Upper lobe of left lung (tissue), 6 donors: ENCODE results near the gene SMPD3. TPM values are rescaled to one million over a fixed set of nuclear protein-coding genes. Genes with fewer than 3 reads are reported as not detected.

ENCODE experiments used
- ATAC-seq, 2 donors: fragments of 200-7000 bp; cut with Tn5 transposase; one replicate each; pipeline ENCODE4 v1.9.1; 2022; ENCODE audit warnings: mild to moderate bottlenecking in 2 of 2, moderate library complexity in 2 of 2; ENCODE audit not compliant: low FRiP score in 2 of 2
- DNase-seq, 2 donors: peaks; one replicate each; pipeline ENCODE4 v3.0.0-alpha.2; 2019 to 2020
- H3K27ac ChIP-seq, 4 donors: fragments of 200-600 bp; sonication (generic); one replicate each; pipeline ENCODE4 v1.5.1; 2016 to 2019
- H3K27me3 ChIP-seq, 4 donors: fragments of 200-600 bp; sonication (generic); one replicate each; pipeline ENCODE4 v1.5.1; 2017 to 2019
- H3K36me3 ChIP-seq, 4 donors: fragments of 200-600 bp; sonication (generic); one replicate each; pipeline ENCODE4 v1.5.1; 2016 to 2019
- H3K4me1 ChIP-seq, 4 donors: fragments of 200-600 bp; sonication (generic); one replicate each; pipeline ENCODE4 v1.5.1; 2018 to 2019
- H3K4me3 ChIP-seq, 4 donors: fragments of 200-600 bp; sonication (generic); one replicate each; pipeline ENCODE4 v1.5.1; 2017 to 2019; ENCODE audit warnings: mild to moderate bottlenecking in 2 of 4, moderate library complexity in 1 of 4
- H3K9me3 ChIP-seq, 4 donors: fragments of 200-600 bp; sonication (generic); one replicate each; pipeline ENCODE4 v1.5.1; 2018 to 2019
- EP300 ChIP-seq, 4 donors: sonication (generic); formaldehyde crosslinking; IDR thresholded peaks; one replicate each; pipeline ENCODE4 v1.5.1; 2017; ENCODE audit warnings: antibody characterized with exemption in 4 of 4, control low read depth in 2 of 4
- POLR2A ChIP-seq, 4 donors: fragments of 450-650 bp; IDR thresholded peaks; one replicate each; pipeline ENCODE4 v1.5.1; 2016 to 2017; ENCODE audit warnings: antibody characterized with exemption in 4 of 4, mild to moderate bottlenecking in 2 of 4
- POLR2AphosphoS5 ChIP-seq, 2 donors: sonication (generic); formaldehyde crosslinking; IDR thresholded peaks; one replicate each; pipeline ENCODE4 v1.5.1; 2017; ENCODE audit warnings: antibody characterized with exemption in 2 of 2
- WGBS, 2 donors: methylation state at CpG; one replicate each; pipeline ENCODE4 v1.1.5; 2017 to 2018; 5-methylcytosine and 5-hydroxymethylcytosine counted together
- total RNA-seq, 6 donors: library from RNA; depleted of rRNA in 4 of 6; stranded (reverse); fragments of >200 nt in 4 of 6; gene quantifications; one replicate each; pipeline versions ENCODE4 v1.1.0 to v1.2.1, GENCODE V29; 2016 to 2021
- TF ChIP-seq, protein P1 (sequence below), 6 experiments: fragments of 450-650 bp in 4 of 6; fragments of 200-600 bp in 2 of 6; sonication (generic) in 2 of 6; IDR thresholded peaks; one replicate each; pipeline ENCODE4 v1.5.1; 2016 to 2019; ENCODE audit warnings: antibody characterized with exemption in 6 of 6
- donor health status: DM: no; HTN: no; CAD: no; lungs with moderate emphysema.
- donor health status: DM: no; HTN: yes; CAD: no; lungs with severe emphysema.

SMPD3 gene
- total RNA-seq, 6 donors from 2014 or later = 1.2 to 10.7 (median 3.2) TPM

DNA sequence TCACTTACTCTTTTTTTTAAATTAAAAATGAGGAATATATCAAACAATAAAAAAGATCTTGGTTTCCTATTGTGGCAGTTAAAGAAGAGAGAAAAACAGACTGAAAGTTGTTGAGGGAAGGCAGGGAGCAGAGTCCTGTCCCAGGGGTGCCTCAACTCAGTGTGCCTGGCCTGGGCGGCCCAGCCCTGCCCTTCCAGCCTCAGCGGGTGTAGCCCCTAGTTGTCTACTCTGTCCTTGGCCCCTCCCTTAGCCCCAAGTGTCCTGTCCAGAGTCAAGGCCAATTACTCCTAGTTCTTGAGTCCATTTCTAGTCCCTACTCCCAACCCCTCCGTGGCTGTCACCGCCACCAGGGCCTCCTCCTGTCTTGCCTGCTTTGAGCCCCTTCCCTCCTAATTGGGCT lies 52.5 kb downstream of the SMPD3 start:
- WGBS, 2 donors = 74 to 77% methylated on average over 4 of the region's 4 CpGs
- Histone ChIP-seq H3K27ac (no peak overlapping the region), H3K36me3 (no peaks in the 10 kb centered on the region), H3K4me3 (no peak overlapping the region), H3K9me3 (no peaks in the 10 kb centered on the region), H3K27me3 (no peaks in the 10 kb centered on the region), H3K4me1 (peaks cover 0 to 5% (median 0%) of the 10 kb centered on the region in 4 donors)
- peak in 1 of 2 donors; percentile 44 for DNase-seq
- TF ChIP-seq POLR2A (IDR thresholded peaks at IDR 0.05) (no peak), POLR2AphosphoS5 (IDR thresholded peaks at IDR 0.05) (no peak), EP300 (IDR thresholded peaks at IDR 0.05) (no peak)
- TF ChIP-seq, protein P1, sequence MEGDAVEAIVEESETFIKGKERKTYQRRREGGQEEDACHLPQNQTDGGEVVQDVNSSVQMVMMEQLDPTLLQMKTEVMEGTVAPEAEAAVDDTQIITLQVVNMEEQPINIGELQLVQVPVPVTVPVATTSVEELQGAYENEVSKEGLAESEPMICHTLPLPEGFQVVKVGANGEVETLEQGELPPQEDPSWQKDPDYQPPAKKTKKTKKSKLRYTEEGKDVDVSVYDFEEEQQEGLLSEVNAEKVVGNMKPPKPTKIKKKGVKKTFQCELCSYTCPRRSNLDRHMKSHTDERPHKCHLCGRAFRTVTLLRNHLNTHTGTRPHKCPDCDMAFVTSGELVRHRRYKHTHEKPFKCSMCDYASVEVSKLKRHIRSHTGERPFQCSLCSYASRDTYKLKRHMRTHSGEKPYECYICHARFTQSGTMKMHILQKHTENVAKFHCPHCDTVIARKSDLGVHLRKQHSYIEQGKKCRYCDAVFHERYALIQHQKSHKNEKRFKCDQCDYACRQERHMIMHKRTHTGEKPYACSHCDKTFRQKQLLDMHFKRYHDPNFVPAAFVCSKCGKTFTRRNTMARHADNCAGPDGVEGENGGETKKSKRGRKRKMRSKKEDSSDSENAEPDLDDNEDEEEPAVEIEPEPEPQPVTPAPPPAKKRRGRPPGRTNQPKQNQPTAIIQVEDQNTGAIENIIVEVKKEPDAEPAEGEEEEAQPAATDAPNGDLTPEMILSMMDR (IDR thresholded peaks at IDR 0.05) = no peak
- ATAC-seq = no peak

DNA sequence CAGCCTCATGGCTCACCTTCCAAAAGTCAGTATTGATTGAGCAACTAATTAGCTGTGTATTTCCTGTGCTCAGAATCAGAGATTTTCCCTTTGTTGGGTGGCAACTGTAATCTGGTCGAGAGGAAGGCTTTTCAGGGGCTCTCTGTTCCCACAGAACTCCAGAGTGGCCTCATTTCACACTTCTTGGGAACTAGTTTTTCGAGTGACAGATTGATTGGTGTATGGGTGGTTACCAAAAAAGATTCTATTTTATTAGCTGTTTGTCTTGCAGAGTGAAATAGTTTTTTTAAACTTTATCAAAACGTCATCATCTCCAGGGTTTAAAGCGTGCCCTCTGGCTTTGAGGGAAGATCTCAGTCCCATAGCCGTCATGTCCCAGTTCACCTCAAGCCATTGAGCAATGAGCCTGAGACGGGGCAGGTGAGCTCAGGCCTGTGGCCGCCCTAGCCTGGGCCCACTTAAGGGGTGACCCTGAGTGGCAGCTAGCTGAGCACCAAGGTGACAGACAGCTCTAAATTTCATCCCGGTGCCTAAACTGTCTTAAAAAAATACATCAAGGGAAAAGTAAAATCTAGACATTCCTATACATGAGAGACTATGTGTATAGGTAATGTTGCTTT lies 53.0 kb downstream of the SMPD3 start:
- TF ChIP-seq EP300 (IDR thresholded peaks at IDR 0.05) (no peak), POLR2AphosphoS5 (IDR thresholded peaks at IDR 0.05) (no peak), POLR2A (IDR thresholded peaks at IDR 0.05) (no peak)
- TF ChIP-seq, protein P1 (IDR thresholded peaks at IDR 0.05) = no peak
- Histone ChIP-seq H3K36me3 (no peaks in the 10 kb centered on the region), H3K4me3 (no peak overlapping the region), H3K27me3 (no peaks in the 10 kb centered on the region), H3K27ac (no peak overlapping the region), H3K4me1 (peaks cover 0 to 5% (median 0%) of the 10 kb centered on the region in 4 donors), H3K9me3 (no peaks in the 10 kb centered on the region)
- WGBS, 2 donors = 79 to 82% methylated on average over 8 of the region's 8 CpGs
- ATAC-seq = no peak
- peak in 1 of 2 donors; percentile 10 for DNase-seq

DNA sequence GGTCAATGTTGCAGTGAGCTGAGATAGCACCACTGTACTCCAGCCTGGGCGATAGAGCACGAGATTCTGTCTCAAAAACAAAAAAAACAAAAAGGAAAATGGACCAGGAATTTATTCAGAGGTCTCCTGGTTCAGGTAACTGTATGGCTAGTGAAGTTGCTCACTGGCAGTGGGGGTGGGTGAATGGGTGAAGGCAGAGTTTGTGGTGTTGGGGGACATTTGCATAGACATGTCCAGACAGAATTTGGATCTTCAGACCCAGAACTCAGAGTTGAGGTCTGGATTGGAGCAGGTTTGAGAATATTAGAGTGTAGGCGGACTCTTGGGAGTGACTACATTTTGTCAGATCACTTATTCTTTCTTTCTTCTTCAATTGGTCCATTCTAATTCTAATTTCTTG lies 55.0 kb downstream of the SMPD3 start:
- no peaks in the 10 kb centered on the region for H3K9me3 ChIP-seq
- peaks cover 0 to 5% (median 0%) of the 10 kb centered on the region in 4 donors for H3K4me1 ChIP-seq
- no peaks in the 10 kb centered on the region for H3K27me3 ChIP-seq
- DNase-seq = no peak
- H3K27ac ChIP-seq = no peak overlapping the region
- no peak for ATAC-seq
- WGBS, 2 donors = 80 to 87% methylated on average over 3 of the region's 3 CpGs
- TF ChIP-seq POLR2A (IDR thresholded peaks at IDR 0.05) = no peak
- no peak for TF ChIP-seq POLR2AphosphoS5 (IDR thresholded peaks at IDR 0.05)
- TF ChIP-seq EP300 (IDR thresholded peaks at IDR 0.05) = no peak
- TF ChIP-seq, protein P1 (IDR thresholded peaks at IDR 0.05) = no peak
- no peak overlapping the region for H3K4me3 ChIP-seq
- no peaks in the 10 kb centered on the region for H3K36me3 ChIP-seq

DNA sequence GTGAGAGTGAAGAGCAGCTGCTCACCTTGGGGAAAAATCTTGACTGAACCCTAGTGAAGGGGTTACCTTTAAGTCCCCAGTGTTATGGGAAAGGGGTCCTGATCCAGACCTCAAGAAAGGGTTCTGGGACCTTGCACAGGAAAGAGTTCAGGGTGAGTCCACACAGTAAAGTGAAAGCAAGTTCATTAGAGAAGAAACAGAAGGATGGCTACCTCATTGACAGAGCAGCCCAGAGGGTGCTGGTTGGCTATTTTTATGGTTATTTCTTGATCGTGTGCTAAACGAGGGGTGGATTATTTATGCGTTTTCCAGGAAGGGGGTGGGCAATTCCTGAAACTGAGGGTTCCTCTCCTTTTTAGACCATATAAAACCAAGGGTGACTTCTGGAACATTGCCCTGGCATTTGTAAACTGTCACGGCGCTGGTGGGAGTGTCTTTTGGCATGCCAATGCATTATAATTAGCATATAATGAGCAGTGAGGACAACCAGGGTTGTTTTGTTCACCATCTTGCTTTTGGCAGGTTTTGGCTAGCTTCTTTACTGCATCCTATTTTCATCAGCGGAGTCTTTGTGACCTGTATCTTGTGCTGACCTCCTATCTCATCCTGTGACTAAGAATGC lies 58.4 kb downstream of the SMPD3 start:
- no peaks in the 10 kb centered on the region for H3K27me3 ChIP-seq
- H3K9me3 ChIP-seq = no peaks in the 10 kb centered on the region
- no peaks in the 10 kb centered on the region for H3K36me3 ChIP-seq
- peaks cover 0 to 6% (median 3%) of the 10 kb centered on the region in 4 donors for H3K4me1 ChIP-seq
- ATAC-seq (no peak), DNase-seq (no peak)
- TF ChIP-seq, protein P1 (IDR thresholded peaks at IDR 0.05) = no peak
- TF ChIP-seq POLR2AphosphoS5 (IDR thresholded peaks at IDR 0.05) = no peak
- no peak for TF ChIP-seq EP300 (IDR thresholded peaks at IDR 0.05)
- TF ChIP-seq POLR2A (IDR thresholded peaks at IDR 0.05) = no peak
- H3K27ac ChIP-seq = no peak overlapping the region
- 74 to 82% methylated on average over 6 of the region's 6 CpGs for WGBS, 2 donors
- H3K4me3 ChIP-seq = no peak overlapping the region
